Hepatocyte (in vitro differentiated cells): Measurements from ENCODE around the gene CAMKMT.

Experiments used
- CTCF ChIP-seq: fragments of 200-600 bp; sonication (generic); IDR thresholded peaks from 2 replicates; pipeline ENCODE4 v1.5.1; 2016; ENCODE audit warnings: antibody characterized with exemption, mild to moderate bottlenecking; ENCODE audit not compliant: poor library complexity
- EZH2 ChIP-seq: fragments of 200-600 bp; sonication (generic); IDR thresholded peaks from 2 replicates; pipeline ENCODE4 v1.6.1; 2016; ENCODE audit warnings: antibody characterized with exemption, mild to moderate bottlenecking, borderline replicate concordance
- EZH2phosphoT487 ChIP-seq: fragments of 200-600 bp; sonication (generic); IDR thresholded peaks from one replicate; pipeline ENCODE4 v1.6.1; 2018; ENCODE audit warnings: antibody characterized with exemption, mild to moderate bottlenecking, low read depth, moderate library complexity; ENCODE audit not compliant: unreplicated experiment, severe bottlenecking

GRCh38 chr2:44746856-44747615, 385.3 kb downstream of the CAMKMT start:
- TF ChIP-seq EZH2, result no peak
- no peak for TF ChIP-seq CTCF
- TF ChIP-seq EZH2phosphoT487, result no peak
